ENCODE results near the gene PACRG.

The PACRG gene

DNA sequence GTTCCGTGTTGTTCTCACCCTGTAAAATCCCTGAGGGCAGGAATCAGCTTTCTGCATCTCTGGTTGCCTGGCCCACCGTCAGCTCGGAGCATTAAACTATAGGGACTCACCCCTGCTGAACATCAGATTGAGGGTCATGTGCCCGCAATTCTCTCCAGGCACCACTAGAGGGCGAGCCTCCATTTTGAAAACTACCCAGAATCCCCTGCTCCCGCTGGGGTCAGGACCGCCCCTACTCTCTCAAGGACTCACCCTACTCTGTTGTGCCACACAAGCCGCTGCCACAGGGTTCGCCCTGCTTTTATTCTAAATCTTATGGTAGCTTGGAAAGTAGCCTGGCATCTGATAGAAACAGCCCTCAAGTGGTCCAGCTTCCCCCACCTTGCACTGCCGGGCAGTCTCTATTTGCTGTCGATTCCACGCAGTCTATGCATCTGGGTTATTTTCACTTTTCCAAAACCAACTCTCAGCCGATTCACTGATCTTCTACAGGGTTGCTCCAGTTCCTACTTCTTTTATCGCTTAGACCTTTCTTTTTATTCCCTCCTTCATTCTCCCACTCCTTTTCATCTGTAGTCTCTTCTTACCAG, 442.6 kb downstream of the PACRG start:
- DNase-seq (ENCODE audit: low spot score), result peak; percentile 21

DNA sequence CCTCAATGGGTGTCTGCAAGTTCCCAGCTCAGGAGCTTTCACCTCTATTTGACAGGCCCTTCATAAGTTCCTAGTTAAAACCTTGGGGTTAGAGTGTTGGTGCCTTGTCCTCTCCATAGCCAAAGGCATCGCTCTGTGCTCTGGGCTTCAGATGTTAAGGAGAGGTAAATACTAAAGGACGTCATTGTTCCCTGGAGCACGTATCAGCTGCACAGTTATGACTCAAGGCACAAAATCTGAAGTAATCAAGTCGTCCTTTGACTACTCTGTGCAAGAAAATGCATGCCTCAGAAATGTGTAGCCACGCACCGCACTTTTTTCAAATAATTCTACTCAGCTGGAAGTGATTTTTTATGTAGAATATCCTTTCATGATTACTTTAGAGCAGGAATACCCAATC, 446.0 kb downstream of the PACRG start:
- no peak for FAIRE-seq
- no peak for DNase-seq (ENCODE audit: low spot score)

More for the DNA sequence above, 442.6 kb downstream of the PACRG start:
- no peak for FAIRE-seq

DNA sequence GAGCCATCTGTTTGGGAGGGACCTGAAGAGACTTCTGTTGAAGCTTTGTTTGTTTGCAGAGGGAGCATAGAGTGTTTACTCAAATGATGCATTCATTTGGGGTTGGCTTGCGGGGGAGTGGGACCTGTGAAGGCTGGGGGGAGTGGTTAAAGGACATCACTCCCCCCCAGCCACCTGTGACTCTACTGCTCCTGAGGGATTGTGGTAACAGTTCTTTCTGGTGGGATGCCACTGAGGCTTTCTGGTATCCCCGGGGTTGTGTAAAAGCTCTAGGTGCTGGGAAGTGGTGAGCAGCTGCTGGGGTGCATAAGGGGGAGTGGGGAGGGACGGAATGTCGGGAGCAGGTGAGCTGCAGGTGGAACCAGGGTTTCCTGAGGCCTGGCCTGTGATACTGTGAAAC, 447.5 kb downstream of the PACRG start:
- DNase-seq (ENCODE audit: low spot score) (no peak), FAIRE-seq (no peak)

DNA sequence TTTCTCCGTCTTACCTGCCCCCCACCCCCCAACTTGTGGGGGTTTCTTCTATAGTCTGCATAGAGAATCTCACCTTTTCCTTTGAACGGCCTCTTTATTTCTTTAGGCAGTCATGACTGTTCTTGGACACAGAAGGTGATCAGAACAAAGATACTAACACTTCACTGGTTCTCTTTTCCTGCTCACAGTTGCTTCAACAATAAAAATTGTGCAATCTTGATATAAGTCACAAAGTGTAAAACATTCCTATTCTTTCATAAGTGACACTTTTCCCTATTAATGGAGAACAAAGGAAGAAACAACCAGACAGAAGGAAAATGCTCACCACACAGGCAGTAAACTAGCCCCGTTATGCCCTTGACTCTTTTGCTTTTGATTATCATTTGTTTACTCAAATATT, 448.3 kb downstream of the PACRG start:
- FAIRE-seq, result no peak

GRCh38 chr6:163177007-163177406, 449.2 kb downstream of the PACRG start:
- no peak for FAIRE-seq
- DNase-seq (ENCODE audit: low spot score), result no peak

More for the DNA sequence above, 448.3 kb downstream of the PACRG start:
- no peak for DNase-seq (ENCODE audit: low spot score)

GRCh38 chr6:163177892-163178420, 450.2 kb downstream of the PACRG start:
- no peak for FAIRE-seq
- DNase-seq (ENCODE audit: low spot score), result no peak

DNA sequence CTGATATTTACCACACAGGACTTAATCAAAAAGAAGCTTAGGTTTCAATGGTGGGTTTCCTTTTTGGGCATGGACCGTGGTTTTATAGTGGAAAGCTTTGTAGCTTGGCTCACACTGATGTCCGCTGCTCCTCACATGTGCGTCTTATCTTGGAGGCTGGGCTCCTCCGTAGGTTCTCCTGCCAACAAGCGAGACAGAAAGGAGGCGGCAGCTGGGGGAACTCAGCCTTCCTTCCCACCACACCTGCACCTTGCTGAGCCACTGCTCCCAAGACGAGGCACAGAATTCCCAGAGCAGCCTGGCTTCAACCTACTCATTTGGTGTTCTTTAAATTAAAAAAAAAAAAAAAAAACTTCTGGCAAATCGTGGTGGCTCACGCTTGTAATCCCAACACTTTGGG, 451.3 kb downstream of the PACRG start:
- FAIRE-seq, result no peak

GRCh38 chr6:163179721-163180120, 451.9 kb downstream of the PACRG start:
- no peak for DNase-seq (ENCODE audit: low spot score)
- FAIRE-seq, result no peak

More for the DNA sequence above, 451.3 kb downstream of the PACRG start:
- DNase-seq (ENCODE audit: low spot score), result no peak

DNA sequence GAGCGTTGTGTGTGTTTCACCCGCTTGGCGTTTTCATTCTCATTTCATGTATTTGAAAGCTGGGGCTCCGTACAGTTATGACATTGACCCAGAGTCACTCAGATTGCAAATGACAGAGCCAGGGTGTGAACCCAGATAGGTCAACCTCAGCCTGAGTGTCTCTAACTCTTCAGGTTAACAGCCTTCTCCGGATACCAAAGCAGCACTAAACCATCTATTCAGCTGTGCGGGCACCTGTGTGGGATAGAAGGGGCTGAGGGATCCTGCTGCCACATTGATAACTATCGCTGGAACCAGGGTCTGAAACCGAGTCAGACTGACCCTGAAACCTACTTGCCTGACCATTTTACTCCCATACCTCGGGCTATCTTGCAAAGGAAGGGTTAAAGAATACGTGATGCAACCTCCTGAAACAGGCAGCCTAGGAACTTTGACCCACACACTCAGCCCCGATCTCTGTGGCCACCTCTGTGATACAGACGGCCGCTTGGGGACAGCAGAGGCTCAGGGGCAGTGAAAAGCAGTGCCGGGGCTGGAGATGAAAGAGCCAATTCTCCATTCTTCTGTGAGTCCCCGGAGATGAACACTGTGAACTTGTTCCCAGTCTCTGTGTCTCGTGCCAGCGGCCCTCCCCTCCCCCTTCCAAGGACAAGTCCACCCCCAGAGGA, 453.2 kb downstream of the PACRG start:
- no peak for FAIRE-seq
- DNase-seq (ENCODE audit: low spot score), result peak; percentile 42

DNA sequence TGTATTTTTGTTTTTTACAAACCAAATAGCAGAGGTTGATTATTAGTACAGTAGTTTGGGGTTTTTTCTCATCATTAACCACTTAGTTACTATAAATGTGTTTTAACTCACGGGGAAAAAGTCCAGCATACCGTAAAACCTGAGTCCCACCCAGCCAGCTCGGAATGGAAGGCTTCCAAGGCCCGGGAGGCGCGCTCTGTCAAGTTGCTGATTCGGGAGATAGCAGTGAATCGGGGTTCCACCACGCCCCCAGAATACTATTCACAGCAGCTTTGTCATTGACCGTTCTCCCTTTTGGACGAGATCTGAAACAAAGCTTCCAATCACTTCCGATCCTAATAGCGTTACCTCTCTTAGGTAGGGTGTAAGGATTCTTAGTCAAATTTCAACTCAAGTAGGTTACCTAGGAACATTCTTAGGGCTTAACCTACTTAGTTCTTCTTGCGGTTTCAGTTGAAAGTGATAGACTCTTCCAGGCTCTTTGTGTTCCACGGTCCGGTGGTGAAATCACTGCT, 453.9 kb downstream of the PACRG start:
- no peak for FAIRE-seq

GRCh38 chr6:163182696-163183095, 454.9 kb downstream of the PACRG start:
- FAIRE-seq, result no peak
- DNase-seq (ENCODE audit: low spot score), result no peak

More for the DNA sequence above, 453.9 kb downstream of the PACRG start:
- no peak for DNase-seq (ENCODE audit: low spot score)

GRCh38 chr6:163183806-163184205, 456.0 kb downstream of the PACRG start:
- DNase-seq (ENCODE audit: low spot score), result no peak
- FAIRE-seq, result no peak

- FAIRE-seq (no peak), DNase-seq (ENCODE audit: low spot score) (no peak)
Measured at GRCh38 chr6:163185744-163186143, 458.0 kb downstream of the PACRG start.

- DNase-seq (ENCODE audit: low spot score), result no peak
- FAIRE-seq, result no peak
Measured at GRCh38 chr6:163186527-163186926, 458.8 kb downstream of the PACRG start.

DNA sequence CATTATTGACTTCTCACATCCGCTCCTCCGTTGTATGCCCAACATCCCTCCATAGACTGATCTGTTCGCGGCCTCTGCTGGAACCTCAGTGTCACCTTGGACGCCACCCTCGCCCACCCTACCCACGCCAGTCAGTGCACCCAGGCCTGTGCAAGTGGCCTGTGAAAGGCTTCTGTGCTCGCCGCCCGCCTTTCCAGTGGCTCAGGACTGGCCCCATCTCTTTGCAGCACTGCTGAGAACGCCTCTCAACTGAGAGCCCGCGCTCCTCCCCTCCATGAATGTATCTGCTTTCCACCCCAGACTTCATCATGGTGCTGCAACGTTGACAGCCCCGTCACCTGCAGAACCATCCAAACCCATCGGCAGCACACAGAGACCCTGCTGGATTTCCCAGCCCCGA, 459.4 kb downstream of the PACRG start:
- no peak for DNase-seq (ENCODE audit: low spot score)
- FAIRE-seq, result no peak

GRCh38 chr6:163187606-163188005, 459.8 kb downstream of the PACRG start:
- FAIRE-seq (no peak), DNase-seq (ENCODE audit: low spot score) (no peak)

- FAIRE-seq (no peak), DNase-seq (ENCODE audit: low spot score) (no peak)
Measured at GRCh38 chr6:163188746-163189145, 461.0 kb downstream of the PACRG start.

GRCh38 chr6:163189609-163190008, 461.8 kb downstream of the PACRG start:
- FAIRE-seq, result no peak
- DNase-seq (ENCODE audit: low spot score), result no peak

DNA sequence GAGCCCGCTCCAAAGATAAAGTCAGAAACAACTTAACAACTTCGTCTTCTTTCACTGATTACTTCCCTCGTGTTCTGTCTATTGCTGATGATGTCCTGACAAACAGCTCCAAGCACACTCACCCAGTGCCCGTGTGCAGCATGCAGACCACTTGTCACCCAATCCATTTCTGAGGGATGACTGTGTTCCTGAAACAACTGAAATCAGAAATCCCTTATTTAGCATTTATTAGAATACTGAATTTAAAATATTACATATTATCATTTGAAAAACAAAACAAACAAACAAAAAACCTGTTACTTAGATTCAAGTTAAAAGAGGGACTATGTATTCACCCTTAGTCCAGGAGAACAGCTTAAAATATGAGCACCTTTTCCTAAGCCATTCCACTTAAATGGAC, 463.0 kb downstream of the PACRG start:
- FAIRE-seq (no peak), DNase-seq (ENCODE audit: low spot score) (no peak)

DNA sequence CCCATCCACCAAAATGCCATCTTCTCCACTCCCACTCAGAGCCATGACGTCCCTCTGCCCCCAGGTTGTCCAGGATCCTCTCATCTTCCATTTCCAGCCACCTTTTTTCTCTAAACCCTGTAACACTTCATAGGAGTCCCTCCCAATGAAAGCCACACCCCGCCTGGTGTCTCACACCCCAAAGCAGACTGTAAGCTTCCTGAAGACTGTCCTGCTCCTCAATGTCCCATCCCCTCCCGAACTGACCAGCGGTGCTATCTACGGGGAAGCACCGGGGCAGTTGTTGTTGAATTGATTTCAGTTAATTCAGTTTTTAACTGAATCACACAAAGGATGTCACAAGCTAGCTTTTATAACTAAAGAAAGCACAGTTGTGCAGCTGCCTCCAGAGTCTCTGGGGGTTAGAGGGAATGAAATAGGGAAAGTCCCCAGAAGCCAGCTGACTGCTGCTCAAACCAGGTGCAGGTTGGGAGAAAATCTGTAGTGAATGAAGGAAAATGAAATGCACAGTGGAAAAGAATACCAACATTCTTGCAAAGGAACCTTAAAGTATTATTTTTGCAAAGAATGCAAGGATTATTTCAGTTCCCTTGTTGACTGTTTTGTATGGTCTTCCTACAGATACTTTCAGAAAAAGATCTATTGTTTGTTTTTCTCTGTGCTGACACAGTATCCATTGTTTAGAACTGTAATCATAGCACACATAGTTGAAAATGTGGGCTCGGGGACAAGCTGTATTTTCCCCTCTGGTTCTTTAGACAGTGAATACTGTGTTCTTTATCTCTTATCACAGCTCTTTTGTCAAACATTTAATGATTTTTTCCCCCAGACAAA, 464.1 kb downstream of the PACRG start:
- DNase-seq (ENCODE audit: low spot score), result no peak
- no peak for FAIRE-seq

- no peak for DNase-seq (ENCODE audit: low spot score)
- no peak for FAIRE-seq
Measured at GRCh38 chr6:163192591-163192990, 464.8 kb downstream of the PACRG start.

DNA sequence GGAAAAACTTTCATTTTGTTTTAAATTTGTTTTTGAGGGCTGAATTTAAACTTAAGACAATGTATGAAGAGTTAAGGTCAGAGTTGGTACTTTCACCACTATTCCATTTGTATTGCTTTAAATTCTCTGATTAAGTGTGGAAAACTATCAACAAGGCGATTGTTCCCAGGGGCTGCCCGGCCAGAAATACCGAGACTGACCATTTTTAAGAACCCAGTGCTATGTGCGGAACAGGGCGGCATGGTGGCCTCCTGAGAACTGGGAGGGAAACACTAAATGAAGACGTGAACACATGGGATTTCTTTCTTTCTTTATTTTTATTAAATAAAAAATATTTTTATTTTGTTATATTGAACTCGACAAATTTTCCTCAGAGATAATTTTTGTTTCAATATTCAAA, 465.6 kb downstream of the PACRG start:
- FAIRE-seq (no peak), DNase-seq (ENCODE audit: low spot score) (no peak)

All from urothelium cell line (cell line).